H54 (cell line): Measurements from ENCODE around the gene UTRN.

Experiments used
- DNase-seq: peaks from one replicate; pipeline ENCODE4 v3.0.0; 2011; ENCODE audit warnings: low spot score, mixed read lengths; ENCODE audit not compliant: insufficient read length
- FAIRE-seq: peaks from 3 replicates; lab custom pipeline; 2011; peaks lifted over from hg19 to GRCh38; lab: Jason Lieb, UNC
- POLR2A ChIP-seq: IDR thresholded peaks from 2 replicates; pipeline ENCODE4 v1.6.1; 2011; ENCODE audit warnings: low read depth, mild to moderate bottlenecking, low read length

UTRN gene

DNA sequence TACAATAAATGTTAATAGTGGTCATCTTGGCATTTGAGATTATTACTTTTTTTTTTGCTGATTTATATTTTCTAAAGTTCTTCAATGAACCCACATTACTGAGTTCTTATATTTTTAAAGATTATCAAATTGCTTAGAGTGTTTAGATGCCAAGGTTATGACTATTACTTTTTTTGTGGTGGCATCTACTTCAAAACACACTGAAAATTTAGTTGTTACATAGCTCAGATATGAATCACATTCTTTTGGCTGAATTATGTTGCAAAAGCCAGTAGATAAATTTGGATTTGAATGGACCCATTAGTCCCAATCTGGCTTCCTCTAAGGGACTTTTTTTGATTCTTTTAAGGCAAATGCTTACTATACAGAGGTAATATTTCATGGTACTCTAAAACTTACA lies 8.9 kb downstream of the UTRN start:
- no peak for TF ChIP-seq POLR2A
- no peak for FAIRE-seq
- no peak for DNase-seq

DNA sequence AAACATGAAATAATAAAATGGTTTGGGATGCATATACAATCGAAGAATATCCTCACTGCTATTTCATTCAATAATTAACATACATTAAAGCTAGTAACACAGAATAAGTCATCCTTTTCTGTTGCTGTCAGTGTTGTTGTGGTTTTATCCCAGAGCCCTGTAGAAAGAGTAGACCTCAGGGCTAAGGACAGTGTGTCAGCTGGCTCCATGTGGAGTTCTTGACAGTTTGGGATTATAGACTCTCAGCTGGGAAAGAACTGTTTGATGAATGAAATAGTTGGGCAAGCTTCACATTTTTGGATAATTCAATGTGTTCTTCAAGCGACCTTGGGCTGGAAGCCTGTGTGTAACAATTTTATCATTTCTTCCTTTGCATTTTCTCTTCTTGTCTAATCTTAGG lies 10.1 kb downstream of the UTRN start:
- FAIRE-seq (no peak), DNase-seq (no peak)
- TF ChIP-seq POLR2A, result no peak

DNA sequence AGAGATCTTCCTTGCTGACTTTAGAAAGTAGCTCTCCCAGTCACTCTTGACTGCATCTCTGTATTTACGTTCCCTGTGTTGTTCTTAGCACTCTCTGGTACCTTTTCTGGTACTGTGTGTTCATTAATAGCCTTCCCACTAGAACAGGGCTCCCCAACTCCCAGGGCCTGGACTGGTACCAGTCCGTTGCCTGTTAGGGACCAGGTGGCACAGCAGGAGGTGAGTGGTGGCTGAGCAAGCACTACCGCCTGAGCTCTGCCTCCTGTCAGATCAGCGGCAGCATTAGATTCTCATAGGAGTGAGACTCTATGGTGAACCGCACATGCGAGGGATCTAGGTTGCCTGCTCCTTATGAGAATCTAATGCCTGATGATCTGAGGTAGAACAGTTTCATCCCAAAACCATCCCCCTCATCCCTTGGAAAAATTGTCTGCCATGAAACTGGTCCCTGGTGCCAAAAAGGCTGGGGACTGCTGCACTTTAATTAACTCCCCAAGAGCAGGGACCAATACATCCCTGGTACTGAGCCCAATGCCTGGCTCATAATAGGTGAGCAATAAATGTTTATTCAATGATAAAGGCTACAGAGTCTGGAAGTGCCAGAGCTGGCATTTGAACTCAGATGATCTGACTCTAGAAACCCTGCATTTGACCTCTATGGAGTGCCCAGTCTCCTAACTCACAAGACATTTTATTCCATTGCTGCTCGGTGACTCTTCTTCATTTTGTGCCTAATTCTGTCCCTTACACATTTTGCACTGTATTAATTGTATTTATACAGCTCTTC lies 11.0 kb downstream of the UTRN start:
- FAIRE-seq (no peak), DNase-seq (no peak)
- no peak for TF ChIP-seq POLR2A

DNA sequence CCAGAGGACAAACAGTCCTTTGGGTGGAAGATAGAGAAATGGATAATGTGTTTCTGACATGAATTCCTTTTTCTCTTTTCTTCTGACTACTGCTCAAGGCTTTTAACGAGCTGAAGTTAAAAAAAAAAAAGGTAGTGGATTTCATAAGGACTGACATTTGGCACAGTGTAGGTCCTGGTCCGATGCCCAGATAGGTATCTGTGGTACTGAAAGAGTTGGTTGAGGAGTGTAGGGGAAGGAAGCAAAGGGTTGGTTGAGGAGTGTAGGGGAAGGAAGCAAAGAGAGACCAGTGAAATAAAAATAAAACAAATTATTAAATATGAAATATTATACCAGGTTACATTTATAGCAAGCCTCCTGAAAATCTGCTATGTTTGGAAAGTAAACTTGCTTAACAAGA lies 11.8 kb downstream of the UTRN start:
- TF ChIP-seq POLR2A, result no peak
- DNase-seq (no peak), FAIRE-seq (no peak)

DNA sequence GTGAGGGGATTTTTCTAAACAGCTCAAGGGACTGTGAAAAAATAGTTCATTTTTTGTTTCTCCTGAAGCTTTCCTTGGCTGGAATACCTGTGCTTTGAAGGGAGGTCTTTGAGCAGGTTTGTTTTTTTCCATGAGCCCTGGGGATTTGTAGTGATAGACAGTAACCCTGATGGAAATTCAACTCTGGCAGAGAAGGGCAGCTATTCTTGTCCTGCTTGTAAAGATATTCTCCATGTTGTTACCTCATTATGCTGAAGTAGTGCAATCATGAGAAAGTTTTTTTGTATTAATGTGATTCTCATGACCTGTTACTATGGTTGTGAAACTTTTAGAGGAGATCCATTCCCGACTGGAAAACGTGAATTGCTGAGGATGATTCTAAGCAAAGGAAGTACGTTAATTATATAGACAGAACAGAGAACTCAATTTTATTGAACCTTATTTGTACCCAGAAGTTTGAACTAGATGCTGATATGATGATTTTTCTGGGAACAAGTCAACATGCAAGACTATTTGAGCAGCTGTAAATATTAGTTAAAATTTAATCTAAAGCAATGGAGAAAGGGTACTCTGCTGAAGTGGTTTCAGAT lies 12.5 kb downstream of the UTRN start:
- no peak for FAIRE-seq
- DNase-seq, result no peak
- no peak for TF ChIP-seq POLR2A

DNA sequence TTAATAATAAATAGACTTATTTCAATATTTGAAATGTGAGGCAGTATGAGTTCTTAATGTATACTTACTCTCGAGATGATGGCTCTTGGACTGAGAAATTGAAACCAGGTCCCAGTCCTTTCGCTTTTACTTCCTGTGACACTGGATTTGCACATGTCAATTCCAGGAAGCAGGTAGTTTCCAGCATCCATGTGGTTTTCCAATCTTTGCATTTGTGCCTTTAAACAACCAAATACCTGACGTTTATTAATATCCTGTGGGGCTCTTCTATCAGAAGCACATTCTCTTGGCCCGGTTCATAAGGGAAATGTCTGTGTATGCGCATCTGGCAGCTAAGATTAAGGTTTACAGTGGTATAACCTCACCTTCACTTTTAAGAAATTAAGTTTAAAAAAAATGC lies 13.1 kb downstream of the UTRN start:
- no peak for TF ChIP-seq POLR2A
- no peak for DNase-seq
- no peak for FAIRE-seq

DNA sequence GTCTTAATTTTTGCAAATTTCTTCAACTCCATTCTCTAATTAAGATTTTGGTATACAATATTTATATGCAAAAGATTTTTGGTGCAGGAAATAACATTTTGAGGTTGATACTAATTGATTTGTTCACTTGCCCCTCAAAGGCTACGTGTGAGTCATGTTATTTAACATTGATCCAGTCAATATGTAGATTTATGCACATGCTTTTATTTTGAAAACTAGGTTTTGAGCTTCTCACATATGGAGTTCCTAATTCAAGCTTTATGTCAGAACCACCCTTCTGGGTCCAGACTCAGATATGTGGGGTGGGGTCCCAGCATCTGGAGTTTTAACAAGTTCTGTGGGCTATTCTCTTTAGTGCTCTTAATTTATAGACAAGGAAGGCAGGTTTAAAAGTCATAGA lies 13.8 kb downstream of the UTRN start:
- DNase-seq, result no peak
- no peak for TF ChIP-seq POLR2A
- no peak for FAIRE-seq

DNA sequence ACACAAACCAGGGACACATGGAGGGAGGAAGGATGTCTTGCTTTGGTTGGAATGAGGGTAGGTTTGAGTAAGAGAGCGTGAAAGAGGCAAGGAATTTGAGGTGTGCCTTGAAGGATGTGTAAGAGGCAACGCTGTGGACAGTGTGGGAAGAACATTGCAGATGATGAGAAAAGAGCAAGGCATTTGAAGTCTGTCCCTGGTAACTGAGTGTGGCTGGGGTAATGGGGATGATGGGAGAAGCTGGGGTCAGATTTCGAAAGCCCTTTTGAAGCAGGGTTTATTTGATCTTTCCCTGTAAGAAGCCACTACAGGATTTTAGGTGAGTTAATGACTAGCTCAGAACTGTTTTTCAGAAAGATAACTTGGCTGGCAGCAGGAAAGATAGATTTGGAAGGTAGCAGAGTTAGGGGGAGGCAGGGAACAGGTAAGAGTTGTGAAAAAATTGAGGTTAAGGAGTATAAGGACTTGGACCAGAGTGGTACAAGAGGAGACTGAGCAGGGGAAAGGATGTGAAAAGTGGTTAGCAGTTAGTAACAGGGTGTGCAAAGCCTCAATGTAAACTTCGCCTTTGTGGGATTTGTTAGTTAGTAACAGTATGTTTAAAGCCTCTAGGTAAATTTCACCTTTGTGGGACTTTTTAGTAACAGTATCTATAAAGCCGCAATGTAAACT lies 17.7 kb downstream of the UTRN start:
- FAIRE-seq, result no peak
- DNase-seq, result no peak

DNA sequence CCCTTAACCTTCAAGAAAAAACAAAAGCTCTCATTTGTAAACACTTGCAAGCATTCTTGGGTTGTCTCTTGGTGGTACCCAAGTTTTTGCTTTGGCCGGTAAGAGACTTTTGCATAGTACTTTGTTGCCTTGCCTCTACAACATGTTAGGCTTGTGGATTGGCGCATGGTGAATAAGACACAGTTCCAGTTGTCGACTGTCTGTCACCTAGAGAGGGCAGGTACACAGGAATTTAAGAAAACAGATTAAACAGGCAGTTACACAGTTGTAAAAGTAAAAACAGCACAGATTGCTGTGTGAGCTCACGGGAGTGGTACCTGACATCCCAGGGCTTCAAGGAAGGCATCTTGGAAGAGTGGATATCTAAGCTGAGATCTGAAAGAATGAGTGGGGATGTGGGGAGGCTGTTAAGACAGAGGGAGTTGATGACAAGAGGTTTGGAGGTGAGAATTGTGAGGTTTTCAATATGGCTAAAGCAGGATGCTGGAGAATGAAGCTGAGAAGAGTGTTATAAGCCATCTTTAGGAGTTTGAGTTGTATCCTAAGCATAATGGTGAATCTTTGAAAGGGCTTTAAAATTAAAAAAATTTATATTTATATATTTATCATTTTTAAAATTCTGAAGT lies 19.2 kb downstream of the UTRN start:
- TF ChIP-seq POLR2A, result no peak
- DNase-seq, result no peak
- FAIRE-seq, result no peak

More for the DNA sequence above, 17.7 kb downstream of the UTRN start:
- no peak for TF ChIP-seq POLR2A

DNA sequence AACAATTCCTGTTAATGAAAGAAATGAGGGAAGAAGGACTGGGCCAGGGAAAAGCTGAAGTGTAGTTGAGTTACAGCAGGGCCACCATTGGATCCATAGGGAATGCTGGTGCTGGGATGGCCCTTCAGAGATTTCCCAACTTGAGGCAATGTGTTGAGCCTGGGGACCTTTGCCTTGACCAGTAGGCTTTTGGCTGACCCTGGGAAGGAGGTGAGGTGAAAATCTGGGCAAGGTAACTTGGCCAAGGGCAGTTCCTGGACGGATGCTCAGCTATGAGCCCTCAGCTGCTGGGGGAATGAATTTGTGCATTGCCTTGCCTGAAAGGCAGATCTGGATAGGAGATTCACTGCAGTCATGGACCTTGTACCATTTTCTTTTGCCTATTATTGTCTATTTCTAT lies 20.4 kb downstream of the UTRN start:
- FAIRE-seq (no peak), DNase-seq (no peak)
- no peak for TF ChIP-seq POLR2A

DNA sequence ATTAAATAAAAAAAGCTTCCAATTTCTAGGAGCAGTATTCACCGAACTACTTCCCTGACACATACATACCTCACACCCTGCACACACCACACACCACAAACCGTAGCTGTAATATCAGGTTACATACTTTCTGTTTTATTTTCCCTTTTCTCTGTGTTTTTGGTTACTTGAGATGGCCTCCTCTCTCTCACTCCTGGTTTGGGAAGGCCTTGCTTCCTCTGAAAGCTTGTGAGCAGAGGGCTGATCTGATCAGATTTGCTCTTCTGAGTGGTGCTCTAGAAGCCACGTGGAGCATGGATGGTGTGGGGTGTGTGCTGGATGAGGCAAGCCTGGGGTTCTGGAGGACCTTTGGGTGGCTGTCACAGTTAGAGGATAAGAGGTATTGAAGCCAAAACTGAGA lies 20.9 kb downstream of the UTRN start:
- no peak for TF ChIP-seq POLR2A
- no peak for DNase-seq
- FAIRE-seq, result no peak

DNA sequence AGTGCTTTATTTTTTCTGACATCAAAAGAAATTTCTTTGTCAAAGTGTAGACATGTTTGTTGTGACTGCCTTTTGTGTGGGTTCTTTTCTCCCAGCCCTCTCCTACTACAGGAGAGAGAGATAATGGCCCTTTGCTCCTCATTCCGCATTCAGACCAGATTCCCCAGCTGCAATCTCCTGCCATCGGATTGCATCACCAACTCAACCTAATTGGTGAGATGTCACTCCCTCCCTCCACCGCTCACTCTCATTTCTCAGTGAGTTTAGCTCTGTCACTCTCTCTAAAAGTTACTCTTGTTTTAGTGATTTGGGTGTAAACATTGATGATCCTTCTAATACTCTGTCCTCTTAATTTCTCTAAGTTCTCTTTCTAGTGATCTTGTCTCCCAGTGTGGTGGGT lies 22.7 kb downstream of the UTRN start:
- DNase-seq, result no peak

DNA sequence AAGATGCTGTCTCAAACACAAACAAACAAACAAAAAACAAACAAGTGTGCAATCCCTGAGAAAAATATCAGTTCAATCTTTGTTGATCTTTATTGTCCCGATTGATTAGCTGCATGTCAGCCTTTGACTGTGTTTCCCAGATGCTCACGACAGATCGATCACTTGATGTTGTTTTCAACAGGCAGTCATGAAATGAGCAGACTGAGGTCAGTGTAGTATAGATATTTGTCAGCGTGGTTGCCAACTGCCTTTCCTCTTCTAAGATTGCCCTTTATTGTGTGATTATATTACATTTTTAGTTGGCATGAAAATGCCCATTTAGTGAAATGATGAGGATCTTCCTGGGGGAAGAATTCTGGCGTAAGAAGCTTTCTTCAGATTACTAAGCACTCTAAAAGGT lies 25.6 kb downstream of the UTRN start:
- DNase-seq (no peak), FAIRE-seq (no peak)
- TF ChIP-seq POLR2A, result no peak

More for the DNA sequence above, 22.7 kb downstream of the UTRN start:
- TF ChIP-seq POLR2A, result no peak
- FAIRE-seq, result no peak

DNA sequence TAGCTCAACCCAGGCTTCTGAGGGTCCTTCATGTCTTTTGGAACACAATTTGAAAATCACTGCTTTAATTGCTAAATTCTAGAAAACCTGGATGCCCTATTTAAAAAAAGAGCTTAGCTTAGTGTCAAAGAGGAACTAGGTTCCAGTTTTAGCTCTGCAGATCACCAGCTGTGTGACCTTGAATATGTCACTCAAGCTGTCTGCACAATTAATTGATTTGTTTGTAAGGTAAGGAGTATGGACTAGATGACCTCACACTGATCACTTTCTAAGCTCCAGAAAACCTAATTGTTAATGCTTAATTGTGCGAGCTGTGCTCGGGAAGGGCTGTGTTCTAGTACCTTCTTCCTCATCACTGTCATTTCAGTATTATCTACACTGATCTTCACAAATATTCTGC lies 26.2 kb downstream of the UTRN start:
- no peak for TF ChIP-seq POLR2A
- FAIRE-seq, result no peak
- DNase-seq, result no peak
